Panc1 (cell line): ENCODE data around the gene COQ10A. TPM values are rescaled to one million over a fixed set of nuclear protein-coding genes. Genes with fewer than 3 reads are reported as not detected.

Experiments
- ATAC-seq: fragments of 200-7000 bp; cut with Tn5 transposase; 2 replicates; pipeline ENCODE4 v1.9.1; 2020; ENCODE audit warnings: mild to moderate bottlenecking, moderate library complexity
- BruUV-seq: library from RNA; stranded (reverse); fragments of 400-500 nt; replicated peaks from 2 replicates; lab custom pipeline; 2021; lab: Mats Ljungman, UMichigan
- CTCF ChIA-PET: fragments of 300-600 bp; sonication (Branson Sonifier 250); formaldehyde crosslinking; loops from one replicate; lab custom pipeline; 2022; ENCODE audit warnings: antibody characterized with exemption; lab: Charles Lee
- POLR2A ChIA-PET: fragments of 300-600 bp; sonication (Branson Sonifier 250); formaldehyde crosslinking; loops from one replicate; lab custom pipeline; 2022; ENCODE audit warnings: antibody characterized with exemption; lab: Charles Lee
- DNase-seq: peaks from one replicate; pipeline ENCODE4 v3.0.0-alpha.2; 2010; ENCODE audit warnings: low read depth, low spot score
- H3K27ac ChIP-seq: 2 replicates; pipeline ENCODE4 v1.5.1; 2011; ENCODE audit warnings: mild to moderate bottlenecking, low read length, inconsistent platforms
- H3K27me3 ChIP-seq: fragments of 200-500 bp; sonication (Bioruptor generic); 2 replicates; pipeline ENCODE4 v1.6.0; 2014; ENCODE audit warnings: low read length, inconsistent platforms; ENCODE audit not compliant: control insufficient read depth, insufficient read depth
- H3K36me3 ChIP-seq: fragments of 200-500 bp; sonication (Bioruptor generic); 2 replicates; pipeline ENCODE4 v1.5.1; 2014; ENCODE audit warnings: inconsistent platforms, mild to moderate bottlenecking, low read length, moderate library complexity; ENCODE audit not compliant: control insufficient read depth, insufficient read depth
- H3K4me1 ChIP-seq: 2 replicates; pipeline ENCODE4 v1.5.1; 2011; ENCODE audit warnings: inconsistent platforms, mild to moderate bottlenecking, low read length, moderate library complexity; ENCODE audit not compliant: control insufficient read depth, insufficient read depth
- H3K4me3 ChIP-seq, 2 experiments: 2 replicates each; pipeline ENCODE4 v1.5.1; 2011 to 2012; ENCODE audit warnings: low read depth in 2 of 2, low read length in 2 of 2, mild to moderate bottlenecking in 2 of 2, inconsistent platforms in 1 of 2, moderate library complexity in 1 of 2
- H3K9me3 ChIP-seq: fragments of 200-500 bp; sonication (Bioruptor generic); 2 replicates; pipeline ENCODE4 v1.5.1; 2014; ENCODE audit warnings: low read depth, mild to moderate bottlenecking, inconsistent platforms, low read length, moderate library complexity; ENCODE audit not compliant: control insufficient read depth, insufficient read depth
- POLR2AphosphoS5 ChIP-seq: IDR thresholded peaks from 2 replicates; pipeline ENCODE4 v1.6.1; 2012; ENCODE audit warnings: mild to moderate bottlenecking, low read depth, low read length, moderate library complexity
- REST ChIP-seq, 2 experiments: IDR thresholded peaks; 2 replicates each; pipeline ENCODE4 v1.6.1; 2011 to 2012; ENCODE audit warnings: low read depth in 2 of 2, control low read depth in 1 of 2, low read length in 1 of 2, mild to moderate bottlenecking in 1 of 2, moderate library complexity in 1 of 2; ENCODE audit not compliant: insufficient read depth in 1 of 2
- SIN3A ChIP-seq: IDR thresholded peaks from 2 replicates; pipeline ENCODE4 v1.6.1; 2012; ENCODE audit warnings: low read depth, mild to moderate bottlenecking, low read length, moderate library complexity, borderline replicate concordance; ENCODE audit not compliant: insufficient read depth
- TCF7L2 ChIP-seq: IDR thresholded peaks from 2 replicates; pipeline ENCODE4 v1.6.1; 2011; ENCODE audit warnings: mild to moderate bottlenecking, low read depth, low read length, inconsistent platforms
- in situ Hi-C: cut with HindIII; loops from 2 replicates; pipeline ENCODE4 v1.10.0; 2016; ENCODE audit warnings: low sequenced_read_pairs, low pct_unique_long_range_greater_than_20kb
- intact Hi-C: fragments of 100-400 bp; cut with micrococcal nuclease; formaldehyde crosslinking; loops from one replicate; pipeline ENCODE4 v1.10.0; 2022; ENCODE audit not compliant: unreplicated experiment
- total RNA-seq: library from RNA; stranded (reverse); gene quantifications from one replicate; pipeline ENCODE4 v1.2.1, GENCODE V29; 2021; ENCODE audit not compliant: unreplicated experiment
- TF ChIP-seq, protein P1 (sequence below): fragments of 450-650 bp; IDR thresholded peaks from 2 replicates; pipeline ENCODE4 v1.5.1; 2017; ENCODE audit warnings: mild to moderate bottlenecking

COQ10A gene
- total RNA-seq, 1 experiment from 2014 or later: 20.0 TPM

DNA sequence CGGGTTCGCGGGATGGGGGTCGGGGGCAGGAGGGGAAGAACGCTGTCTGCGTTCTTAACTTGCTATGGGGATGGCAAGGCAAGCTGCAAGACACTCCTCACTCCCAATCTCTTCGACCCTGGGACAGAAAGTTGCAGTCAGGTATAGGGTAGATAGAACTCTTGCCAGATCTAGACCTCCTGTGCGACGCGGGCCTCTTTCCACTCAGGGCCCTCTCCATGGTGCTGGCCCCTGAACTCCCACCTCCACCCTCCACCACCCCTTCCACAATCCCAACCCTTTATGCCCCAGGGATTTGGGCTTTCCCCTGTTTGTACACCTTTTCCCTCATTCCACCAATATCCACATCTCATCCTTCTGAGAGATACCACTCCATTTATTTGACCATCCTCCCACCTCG lies 41.8 kb upstream of the COQ10A start:
- Histone ChIP-seq H3K4me3 (peak overlapping the region; percentile 71 to 81), H3K4me1 (peaks cover 16% of the 10 kb centered on the region), H3K27ac (peak overlapping the region; percentile 94), H3K27me3 (no peaks in the 10 kb centered on the region), H3K9me3 (no peaks in the 10 kb centered on the region), H3K36me3 (no peaks in the 10 kb centered on the region; the same call in 1 of the 2 replicates)
- intact Hi-C loops: loop anchor here (2.0 kb wide), 1 partner anchor 32 kb away; no protein-coding TSS in a partner anchor
- ATAC-seq (no peak), DNase-seq (no peak)
- TF ChIP-seq, protein P1, sequence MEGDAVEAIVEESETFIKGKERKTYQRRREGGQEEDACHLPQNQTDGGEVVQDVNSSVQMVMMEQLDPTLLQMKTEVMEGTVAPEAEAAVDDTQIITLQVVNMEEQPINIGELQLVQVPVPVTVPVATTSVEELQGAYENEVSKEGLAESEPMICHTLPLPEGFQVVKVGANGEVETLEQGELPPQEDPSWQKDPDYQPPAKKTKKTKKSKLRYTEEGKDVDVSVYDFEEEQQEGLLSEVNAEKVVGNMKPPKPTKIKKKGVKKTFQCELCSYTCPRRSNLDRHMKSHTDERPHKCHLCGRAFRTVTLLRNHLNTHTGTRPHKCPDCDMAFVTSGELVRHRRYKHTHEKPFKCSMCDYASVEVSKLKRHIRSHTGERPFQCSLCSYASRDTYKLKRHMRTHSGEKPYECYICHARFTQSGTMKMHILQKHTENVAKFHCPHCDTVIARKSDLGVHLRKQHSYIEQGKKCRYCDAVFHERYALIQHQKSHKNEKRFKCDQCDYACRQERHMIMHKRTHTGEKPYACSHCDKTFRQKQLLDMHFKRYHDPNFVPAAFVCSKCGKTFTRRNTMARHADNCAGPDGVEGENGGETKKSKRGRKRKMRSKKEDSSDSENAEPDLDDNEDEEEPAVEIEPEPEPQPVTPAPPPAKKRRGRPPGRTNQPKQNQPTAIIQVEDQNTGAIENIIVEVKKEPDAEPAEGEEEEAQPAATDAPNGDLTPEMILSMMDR: no peak
- no peak for TF ChIP-seq POLR2AphosphoS5
- peak; percentile 76 to 81 for TF ChIP-seq REST (IDR thresholded peaks at IDR 0.05; ENCODE audit: insufficient read depth in 1 of 2, low read depth in 2 of 2, low read length in 1 of 2)
- no peak for TF ChIP-seq TCF7L2
- ChIA-PET POLR2A (no interaction called here), CTCF (no interaction called here)
- no TSS peak for BruUV-seq
- in situ Hi-C loops: no loop called here

- Histone ChIP-seq H3K4me3 (no peak overlapping the region), H3K36me3 (no peaks in the 10 kb centered on the region; the same call in 1 of the 2 replicates), H3K27ac (no peak overlapping the region), H3K4me1 (peaks cover 6% of the 10 kb centered on the region), H3K27me3 (no peaks in the 10 kb centered on the region), H3K9me3 (no peaks in the 10 kb centered on the region)
- DNase-seq: no peak
- TSS peak; percentile 97 for BruUV-seq
- in situ Hi-C loops (no loop called here), intact Hi-C loops (no loop called here)
- no peak for ATAC-seq
- no peak for TF ChIP-seq POLR2AphosphoS5
- TF ChIP-seq REST (IDR thresholded peaks at IDR 0.05; ENCODE audit: insufficient read depth in 1 of 2, low read depth in 2 of 2, low read length in 1 of 2): no peak
- TF ChIP-seq SIN3A: no peak
- ChIA-PET CTCF (no interaction called here), POLR2A (no interaction called here)
These were observed 37.7 kb upstream of the COQ10A start for GRCh38 chr12:56229082-56229481.
